ENCODE measurements around the gene DOCK4.

DNA sequence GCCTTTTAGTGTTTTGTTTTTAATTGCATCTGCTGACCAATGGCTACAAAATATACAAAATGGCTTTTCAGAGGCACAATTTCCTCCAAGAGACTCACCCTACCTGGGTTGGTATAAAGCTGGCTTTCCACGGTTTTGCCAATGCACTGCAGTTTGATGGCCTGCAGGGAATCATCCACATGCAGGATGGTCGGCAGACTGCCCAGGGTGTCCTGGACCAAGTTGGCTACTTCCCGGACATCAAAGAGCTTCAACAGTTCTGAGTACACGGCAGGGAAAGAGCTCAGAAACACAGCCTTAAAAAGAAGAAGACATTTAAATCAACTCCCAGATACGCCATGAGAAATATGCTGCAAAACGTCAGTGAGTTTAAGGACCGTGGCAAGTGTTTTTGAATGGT is 342.9 kb downstream of the DOCK4 start:
- TF ChIP-seq, protein P1, sequence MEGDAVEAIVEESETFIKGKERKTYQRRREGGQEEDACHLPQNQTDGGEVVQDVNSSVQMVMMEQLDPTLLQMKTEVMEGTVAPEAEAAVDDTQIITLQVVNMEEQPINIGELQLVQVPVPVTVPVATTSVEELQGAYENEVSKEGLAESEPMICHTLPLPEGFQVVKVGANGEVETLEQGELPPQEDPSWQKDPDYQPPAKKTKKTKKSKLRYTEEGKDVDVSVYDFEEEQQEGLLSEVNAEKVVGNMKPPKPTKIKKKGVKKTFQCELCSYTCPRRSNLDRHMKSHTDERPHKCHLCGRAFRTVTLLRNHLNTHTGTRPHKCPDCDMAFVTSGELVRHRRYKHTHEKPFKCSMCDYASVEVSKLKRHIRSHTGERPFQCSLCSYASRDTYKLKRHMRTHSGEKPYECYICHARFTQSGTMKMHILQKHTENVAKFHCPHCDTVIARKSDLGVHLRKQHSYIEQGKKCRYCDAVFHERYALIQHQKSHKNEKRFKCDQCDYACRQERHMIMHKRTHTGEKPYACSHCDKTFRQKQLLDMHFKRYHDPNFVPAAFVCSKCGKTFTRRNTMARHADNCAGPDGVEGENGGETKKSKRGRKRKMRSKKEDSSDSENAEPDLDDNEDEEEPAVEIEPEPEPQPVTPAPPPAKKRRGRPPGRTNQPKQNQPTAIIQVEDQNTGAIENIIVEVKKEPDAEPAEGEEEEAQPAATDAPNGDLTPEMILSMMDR (IDR thresholded peaks at IDR 0.05), result no peak
- no peak for TF ChIP-seq EP300 (IDR thresholded peaks at IDR 0.05)
